GM19438 (cell line): ENCODE results near the gene GLI3.

Experiments
- ATAC-seq: cut with Tn5 transposase; IDR thresholded peaks from one replicate; pipeline ENCODE4 v1.9.1; 2021; ENCODE audit warnings: low read depth; ENCODE audit not compliant: unreplicated experiment

Gene GLI3

DNA sequence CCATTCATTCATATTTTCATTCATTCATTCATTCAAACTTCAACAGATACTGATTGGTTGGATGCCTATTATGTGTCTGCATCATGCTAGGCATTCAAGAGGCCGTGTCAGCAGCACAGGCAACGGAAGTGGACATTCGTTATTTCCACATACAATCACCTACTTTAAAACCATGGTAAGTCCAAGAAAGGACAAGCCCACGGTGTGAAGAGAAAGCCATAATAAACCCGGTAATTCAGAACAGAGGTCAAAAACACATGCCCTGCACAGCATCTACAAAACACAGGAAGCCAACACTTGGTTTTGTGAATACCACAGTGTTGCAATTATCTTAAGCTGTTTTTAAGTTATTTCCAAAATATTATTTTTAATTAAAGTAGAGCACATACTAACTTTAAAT, 126.7 kb downstream of the GLI3 start:
- ATAC-seq, result no peak

DNA sequence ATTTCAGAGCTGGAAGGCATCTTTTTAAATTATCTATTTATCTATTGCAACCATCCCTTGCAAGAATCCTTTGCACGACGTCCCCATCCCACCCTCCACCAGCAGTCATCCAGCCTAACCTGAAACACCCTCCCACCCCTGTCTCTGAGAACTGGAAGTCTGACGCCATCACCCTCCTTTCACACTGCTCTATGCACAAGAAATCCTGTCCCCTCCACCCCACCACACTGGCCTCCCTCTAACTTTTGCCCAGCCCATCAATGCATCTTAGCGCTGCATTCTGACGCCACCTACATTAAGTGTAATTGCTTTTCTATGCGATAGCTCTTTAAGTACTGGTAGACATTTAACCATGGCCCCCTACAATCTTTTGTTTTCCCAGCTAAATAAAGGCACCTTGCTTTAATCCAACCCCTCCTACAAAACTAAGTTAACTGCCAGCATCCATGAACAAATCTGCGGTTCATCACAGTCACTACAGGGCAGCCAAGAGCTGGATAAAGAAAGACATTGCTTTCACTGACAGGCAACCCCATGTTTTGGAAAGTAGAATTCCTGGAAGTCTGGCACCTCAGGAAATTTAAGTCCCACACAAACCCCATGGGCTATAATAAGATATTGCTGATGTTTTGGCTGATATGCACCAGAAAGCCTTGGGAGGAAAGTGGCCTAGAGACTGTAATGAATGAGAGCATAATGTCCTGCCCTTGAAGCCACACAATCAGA, 128.0 kb downstream of the GLI3 start:
- no peak for ATAC-seq

DNA sequence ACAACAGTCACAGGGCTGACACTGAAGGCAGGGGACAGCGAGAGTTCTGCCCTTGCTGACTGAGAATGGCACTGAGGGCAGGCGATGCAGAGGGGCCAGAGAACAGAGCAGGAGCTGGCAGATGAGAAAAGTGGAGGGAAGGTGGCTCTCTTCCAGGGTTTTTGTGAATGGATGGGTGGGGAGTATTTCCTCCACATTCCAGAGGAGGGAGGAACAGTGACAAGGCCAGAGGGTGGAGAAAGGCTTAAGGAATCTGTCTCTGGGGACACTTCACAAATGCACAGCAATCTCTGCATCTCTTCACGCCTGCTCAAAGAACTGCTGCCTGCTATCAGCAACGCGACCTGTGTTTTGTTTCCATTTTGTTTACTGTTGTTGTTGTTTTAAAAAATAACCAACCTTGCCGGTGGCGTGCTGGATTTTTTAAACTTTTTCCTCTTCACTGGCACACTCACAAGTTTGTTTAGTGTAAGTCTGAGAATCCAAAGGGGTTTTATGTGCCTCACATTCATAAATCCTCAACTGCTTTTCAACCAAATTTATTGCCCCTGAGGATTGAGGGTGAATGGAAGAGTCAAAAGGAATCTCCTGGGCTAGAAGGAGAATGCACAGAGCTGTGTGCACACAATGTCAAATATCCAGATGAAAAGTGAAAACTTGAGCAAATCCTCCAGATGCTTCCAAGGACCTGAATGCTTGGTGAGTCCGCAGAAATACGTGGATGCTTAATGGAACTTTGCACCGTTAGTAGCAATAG, 129.3 kb downstream of the GLI3 start:
- ATAC-seq, result no peak

GRCh38 chr7:42106562-42106961, 130.4 kb downstream of the GLI3 start:
- no peak for ATAC-seq

GRCh38 chr7:42105554-42106358, 131.3 kb downstream of the GLI3 start:
- no peak for ATAC-seq

DNA sequence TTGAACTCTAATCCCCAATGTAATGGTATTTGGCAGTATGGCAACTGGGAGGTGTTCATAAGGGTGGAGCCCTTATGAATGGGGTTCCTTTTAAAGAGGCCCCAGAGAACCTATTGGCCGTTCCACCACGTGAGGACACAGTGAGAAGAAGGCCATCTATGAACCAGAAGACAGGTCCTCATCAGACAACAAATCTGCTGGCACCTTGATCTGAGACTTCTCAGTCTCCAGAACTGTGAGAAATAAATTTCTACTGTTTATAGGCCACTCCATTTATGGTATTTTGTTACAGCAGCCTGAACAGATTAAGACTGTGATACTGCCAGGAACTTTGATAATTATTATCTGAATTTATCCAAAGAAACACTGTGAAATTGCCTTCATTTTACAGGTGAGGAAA, 132.3 kb downstream of the GLI3 start:
- ATAC-seq, result no peak

DNA sequence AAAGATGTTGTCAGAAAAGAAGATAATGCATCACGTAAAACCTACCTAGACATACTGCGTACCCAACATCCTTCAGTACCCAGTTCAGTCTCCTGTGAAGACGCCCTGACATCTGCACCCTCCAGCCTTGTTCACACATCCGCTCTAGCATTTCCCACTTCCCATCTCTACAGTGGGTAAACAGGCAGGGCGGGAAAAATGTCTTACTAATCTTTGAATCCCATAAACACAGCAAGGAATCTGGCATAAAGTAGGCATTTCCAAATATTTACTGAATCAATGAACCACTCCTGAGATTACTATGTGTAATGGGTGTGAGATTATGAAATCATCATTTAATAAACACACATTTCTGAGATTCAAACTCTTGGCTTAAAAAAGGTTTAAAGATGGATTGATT, 132.8 kb downstream of the GLI3 start:
- ATAC-seq, result no peak

DNA sequence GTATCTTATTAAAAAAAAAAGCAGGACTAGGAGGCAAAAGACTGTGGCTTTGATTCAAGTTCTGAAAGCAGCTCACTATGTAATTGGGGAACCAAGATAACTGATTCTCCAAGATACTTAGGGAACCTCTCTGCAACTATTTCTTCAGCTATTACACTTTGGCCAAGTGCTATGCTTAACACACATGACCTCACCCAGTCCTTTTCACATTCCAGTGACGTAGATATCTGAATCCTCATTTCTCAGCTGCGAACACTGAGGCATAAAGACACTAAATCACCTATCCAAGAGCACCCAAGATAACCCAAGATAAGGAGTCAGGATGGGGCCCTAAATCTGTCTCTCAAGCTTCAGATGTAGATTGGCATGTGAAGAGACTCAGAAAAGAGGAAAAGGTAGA, 133.6 kb downstream of the GLI3 start:
- no peak for ATAC-seq

- ATAC-seq, result no peak
Observed at GRCh38 chr7:42103020-42103419, 134.0 kb downstream of the GLI3 start.

DNA sequence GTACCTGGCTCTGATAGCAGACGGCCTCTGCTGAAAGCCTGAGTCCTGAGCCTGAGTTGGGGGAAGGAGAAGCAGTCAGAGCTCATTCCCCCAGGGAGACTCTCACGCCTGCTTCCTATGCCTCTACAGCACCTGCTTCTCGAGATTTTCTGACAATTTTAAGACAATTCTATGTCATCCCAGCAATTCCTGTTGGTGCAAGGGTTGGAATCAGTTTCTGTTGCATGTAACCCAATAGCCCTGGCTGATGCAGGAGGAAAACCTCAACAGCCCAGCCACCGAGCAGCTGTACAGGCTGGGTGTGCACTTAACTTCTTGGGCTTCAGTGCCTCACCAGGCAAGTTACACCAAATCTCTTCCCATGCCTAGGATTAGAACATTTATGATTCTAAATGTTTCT, 134.7 kb downstream of the GLI3 start:
- ATAC-seq, result no peak

GRCh38 chr7:42100156-42100508, 136.9 kb downstream of the GLI3 start:
- no peak for ATAC-seq

DNA sequence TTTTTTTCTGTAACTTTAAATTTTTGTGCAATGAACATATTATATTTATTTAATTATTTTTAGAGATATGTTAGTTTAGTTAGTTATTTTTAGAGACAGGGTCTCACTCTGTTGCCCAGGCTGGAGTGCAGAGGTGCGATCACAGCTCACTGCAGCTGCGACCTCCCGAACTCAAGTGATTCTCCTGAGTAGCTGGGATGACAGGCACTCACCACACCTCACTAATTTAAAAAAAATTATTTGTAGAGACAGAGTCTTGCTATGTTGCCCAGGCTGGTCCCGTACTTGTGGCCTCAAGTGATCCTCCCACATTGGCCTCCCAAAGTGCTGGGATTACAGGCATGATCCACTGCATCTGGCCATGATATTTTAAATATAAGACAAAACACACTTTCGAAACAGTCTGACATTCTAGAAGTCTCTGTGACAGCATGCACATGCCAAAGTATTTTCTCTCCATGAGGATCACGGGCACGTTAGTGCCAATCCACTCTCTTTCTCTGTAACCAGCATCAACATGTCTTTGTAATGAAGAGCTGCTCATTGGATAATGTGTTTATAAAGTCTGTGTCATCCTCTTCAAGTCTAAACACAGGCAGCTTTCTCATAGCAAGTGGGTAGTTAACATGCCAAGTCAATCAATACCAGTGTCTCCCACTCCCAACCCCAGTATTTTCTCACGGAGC, 137.4 kb downstream of the GLI3 start:
- ATAC-seq, result no peak

DNA sequence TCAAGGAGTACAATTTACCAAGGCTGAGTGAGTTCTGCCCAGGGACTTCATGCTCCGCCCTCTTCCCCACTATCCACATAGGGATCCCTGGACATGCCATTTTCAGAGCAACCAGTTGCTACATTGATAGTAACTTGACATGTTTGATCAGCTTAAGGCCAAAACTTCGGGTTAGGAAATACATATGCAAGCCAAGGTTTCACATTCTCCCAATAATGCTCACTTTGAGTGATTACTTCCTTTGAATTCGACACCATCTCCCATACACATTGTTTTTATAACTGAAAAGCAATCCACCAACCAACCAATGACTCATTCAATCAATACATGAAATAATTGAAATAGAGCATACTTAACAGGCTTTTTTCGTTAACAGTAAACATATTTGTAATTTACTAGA, 137.9 kb downstream of the GLI3 start:
- ATAC-seq, result no peak

GRCh38 chr7:42097752-42098151, 139.3 kb downstream of the GLI3 start:
- no peak for ATAC-seq

GRCh38 chr7:42096681-42097561, 140.1 kb downstream of the GLI3 start:
- ATAC-seq, result no peak

DNA sequence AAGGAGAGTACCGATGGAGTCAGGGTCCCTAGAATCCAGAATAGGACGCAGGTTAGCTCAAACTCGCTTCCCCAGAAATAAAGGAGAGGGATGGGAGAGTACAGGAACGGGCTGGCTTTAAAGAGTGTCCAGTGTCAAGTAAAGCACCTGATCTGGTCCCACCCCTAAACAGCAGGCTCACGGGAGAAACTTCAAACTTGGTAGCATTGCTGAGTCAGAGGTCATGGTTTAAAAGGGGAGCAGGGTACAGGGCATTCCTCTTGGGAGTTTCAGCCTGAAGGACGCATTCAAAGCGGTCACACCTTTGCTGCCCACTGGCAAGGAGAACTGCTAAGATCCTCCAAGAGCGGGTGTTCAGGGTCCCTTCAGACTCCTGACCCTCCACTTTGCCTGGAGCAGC, 140.7 kb downstream of the GLI3 start:
- ATAC-seq, result no peak

- ATAC-seq, result no peak
Observed at GRCh38 chr7:42095791-42096190, 141.2 kb downstream of the GLI3 start.

DNA sequence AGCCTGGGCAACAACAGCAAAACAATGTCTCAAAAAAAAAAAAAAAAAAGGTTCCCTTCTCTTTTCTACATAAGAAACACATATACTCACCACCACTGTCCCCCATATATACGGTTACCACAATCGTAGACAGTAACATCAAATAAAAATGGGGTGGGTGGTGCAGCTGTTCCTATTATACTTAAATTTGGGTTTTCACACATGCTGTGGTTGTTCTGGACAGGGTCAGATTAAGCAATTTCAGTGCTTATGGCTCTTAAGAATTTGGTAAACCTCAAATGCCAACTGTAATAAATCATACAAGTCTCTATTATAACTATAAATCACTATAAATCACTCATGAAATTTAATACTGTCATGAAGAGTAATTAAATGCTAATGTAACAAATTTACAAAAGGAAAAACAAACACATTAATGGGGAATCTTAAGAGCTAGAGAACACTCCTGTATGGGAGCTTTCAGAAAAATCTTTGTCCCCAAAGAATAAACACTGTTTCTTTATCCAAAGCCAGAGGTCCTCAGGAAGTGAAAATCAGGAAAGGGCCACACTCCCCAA, 143.6 kb downstream of the GLI3 start:
- ATAC-seq, result no peak

GRCh38 chr7:42091461-42092291, 145.3 kb downstream of the GLI3 start:
- no peak for ATAC-seq
